Esophagus muscularis mucosa (tissue), 4 donors: ENCODE data around the gene LARP1B.

Source experiments
- CTCF ChIP-seq, 3 experiments: fragments of 200-600 bp in 2 of 3; fragments of 450-650 bp in 1 of 3; sonication (generic) in 2 of 3; IDR thresholded peaks; one replicate each; pipeline ENCODE4 v1.5.1; 2017 to 2019; ENCODE audit warnings: antibody characterized with exemption in 3 of 3, mild to moderate bottlenecking in 2 of 3, moderate library complexity in 1 of 3
- EP300 ChIP-seq: sonication (generic); formaldehyde crosslinking; IDR thresholded peaks from one replicate; pipeline ENCODE4 v1.6.1; 2017; ENCODE audit warnings: antibody characterized with exemption
- POLR2AphosphoS5 ChIP-seq, 2 donors: sonication (generic); formaldehyde crosslinking; IDR thresholded peaks; one replicate each; pipeline ENCODE4 v1.6.1; 2017; ENCODE audit warnings: antibody characterized with exemption in 2 of 2

- TF ChIP-seq CTCF (IDR thresholded peaks at IDR 0.05) = no peak
- no peak for TF ChIP-seq POLR2AphosphoS5 (IDR thresholded peaks at IDR 0.05)
- TF ChIP-seq EP300 = no peak
These were observed 92.7 kb downstream of the LARP1B start for GRCh38 chr4:128153800-128154199.
